Fibroblast of skin of abdomen (primary cell): ENCODE data around the gene WDR64.
"Not testable (repeated sequence)": the region's sequence is repeated elsewhere in the genome, so short reads cannot be mapped to it uniquely, and the experiment has no call there.

Experiments
- DNase-seq: peaks from one replicate; pipeline ENCODE4 v3.0.0-alpha.2; 2013

Gene WDR64

DNA sequence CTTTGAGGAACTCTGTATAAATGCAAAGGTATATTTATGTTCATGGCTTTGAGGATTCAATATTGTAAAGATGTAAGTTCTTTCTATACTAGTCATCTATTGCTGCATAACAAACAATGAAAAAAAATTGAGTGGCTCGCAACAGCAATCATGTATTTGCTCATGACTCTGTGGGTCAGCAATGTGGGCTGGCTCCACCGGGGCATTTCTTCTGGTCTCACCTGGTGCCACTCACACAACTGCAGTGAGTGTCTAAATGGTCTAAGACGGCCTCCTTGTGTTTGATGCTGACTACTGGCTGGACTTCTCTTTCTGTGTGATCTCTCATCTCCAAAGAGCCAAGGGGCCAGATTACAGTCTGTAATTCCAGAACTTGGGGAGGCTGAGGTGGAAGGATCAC, 150.8 kb downstream of the WDR64 start:
- DNase-seq = no peak

DNA sequence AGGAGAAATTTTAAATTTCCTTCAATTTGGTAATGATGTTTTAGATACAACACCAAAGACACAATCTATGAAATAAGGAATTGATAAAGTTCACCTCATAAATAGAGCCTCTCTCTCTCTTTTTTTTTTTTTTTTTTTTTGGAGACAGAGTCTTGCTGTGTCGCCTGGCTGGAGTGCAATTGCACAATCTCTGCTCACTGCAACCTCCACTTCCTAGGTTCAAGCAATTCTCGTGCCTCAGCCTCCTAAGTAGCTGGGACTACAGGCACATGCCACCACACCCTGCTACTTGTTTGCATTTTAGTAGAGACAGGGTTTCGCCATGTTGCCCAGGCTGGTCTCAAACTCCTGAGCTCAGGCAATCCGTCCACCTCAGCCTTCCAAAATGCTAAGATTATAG, 152.6 kb downstream of the WDR64 start:
- DNase-seq = not testable (repeated sequence)

DNA sequence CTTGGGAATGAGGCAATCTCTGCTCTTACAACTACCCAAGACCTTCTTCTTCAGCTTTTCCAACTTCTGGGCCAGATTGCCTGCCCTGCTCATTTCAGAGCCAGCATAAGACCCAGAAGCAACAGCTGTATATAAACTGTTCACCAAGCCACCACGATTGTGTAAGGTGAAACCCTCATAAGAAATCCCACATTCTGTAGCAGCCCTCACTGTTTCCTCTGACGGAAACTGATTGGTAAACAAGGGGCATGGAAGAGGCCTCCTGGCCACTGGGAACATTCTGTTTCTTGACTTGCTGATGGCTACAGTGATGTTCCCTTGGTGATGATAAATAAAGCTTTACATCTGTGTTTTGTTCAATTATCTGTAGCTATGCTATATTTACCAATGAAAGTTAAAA, 156.2 kb downstream of the WDR64 start:
- no peak for DNase-seq

DNA sequence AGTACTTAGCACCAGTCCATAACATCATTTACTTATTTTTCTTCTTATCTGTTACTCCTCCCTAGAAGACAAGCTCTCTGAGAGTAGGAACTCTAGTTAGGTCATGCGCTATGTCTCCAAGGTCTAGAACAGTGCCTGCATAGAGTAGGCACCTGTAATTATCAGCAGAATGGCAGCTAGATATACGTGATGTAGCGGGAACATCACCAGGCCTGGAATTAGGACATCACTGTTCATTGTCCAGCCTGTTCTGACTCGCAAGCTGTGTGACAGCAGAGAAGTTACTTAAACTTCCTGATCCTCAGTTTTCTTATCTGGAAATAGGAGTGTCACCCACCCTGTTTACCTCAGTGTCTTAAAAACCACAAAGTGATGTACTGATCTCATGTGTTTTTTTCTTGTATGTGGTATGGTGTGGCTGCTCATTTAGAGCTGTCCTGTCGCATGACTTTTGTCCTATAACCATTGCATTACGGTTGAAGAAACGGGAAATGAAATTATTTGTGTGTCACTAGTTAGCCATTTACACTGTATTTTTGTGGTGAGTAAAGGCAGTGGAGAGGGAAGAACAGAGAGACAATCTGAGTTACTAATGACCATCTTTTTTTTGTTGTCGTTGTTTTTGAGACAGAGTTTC, 158.8 kb downstream of the WDR64 start:
- DNase-seq = no peak

DNA sequence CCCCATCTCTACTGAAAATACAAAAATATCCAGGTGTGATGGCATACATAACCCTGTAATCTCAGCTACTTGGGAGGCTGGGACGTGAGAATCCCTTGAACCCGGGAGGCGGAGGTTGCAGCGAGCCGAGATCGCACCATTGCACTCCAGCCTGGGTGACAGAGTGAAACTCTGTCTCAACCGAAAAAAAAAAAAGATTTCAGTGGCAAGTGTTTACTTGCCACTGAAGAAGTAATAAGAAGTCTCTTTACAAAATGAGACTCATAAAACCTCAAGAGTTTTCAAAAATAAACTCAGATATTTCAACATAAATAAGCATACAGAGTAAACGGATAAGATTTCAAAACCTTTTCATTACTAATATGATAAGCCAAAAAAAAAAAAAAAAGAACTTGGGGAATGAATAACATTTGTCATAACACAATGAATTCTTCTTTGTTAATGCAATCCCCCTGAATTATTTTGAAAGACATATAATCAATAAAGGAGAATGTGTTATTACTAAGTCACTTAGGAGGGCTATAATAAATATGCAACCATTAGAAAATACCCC, 161.8 kb downstream of the WDR64 start:
- no peak for DNase-seq

DNA sequence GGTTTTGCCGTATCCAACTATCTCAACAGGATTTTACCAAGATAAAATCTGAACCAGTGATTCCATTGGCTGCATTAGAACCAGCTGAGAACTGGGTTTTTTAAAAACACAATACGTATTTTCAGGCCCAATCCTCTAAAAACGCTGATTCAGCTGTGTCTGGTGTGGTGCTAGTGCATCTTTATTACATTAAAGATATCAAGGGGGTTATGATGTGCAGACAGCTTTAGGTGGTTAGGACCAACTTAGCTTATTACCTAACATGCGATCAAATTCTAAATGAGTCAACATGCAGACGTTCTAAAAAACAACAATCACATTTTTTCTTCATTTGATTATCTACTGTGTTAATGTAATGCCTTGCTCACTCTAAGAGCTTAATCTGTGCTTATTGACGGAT, 163.9 kb downstream of the WDR64 start:
- no peak for DNase-seq

DNA sequence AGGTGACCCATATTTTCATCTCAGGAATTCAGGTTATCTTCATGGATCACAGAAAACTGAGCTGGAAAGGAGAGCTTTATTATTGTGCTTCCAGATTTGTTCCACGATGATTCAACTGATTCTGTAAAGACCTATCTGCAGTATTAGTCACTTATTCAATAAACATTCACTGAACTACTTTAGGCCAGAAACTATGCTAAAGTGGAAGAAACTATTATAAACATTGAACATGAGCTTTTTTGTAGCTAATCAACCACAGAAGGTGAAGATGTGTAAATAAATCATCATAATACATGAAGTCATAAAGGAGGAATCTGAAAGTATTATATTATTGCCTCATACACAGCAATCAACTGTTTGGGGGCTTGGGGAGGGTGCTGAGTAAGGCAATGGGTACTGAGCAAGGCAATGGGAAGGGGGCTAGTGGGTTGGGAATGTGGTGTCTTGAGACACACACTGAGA, 165.3 kb downstream of the WDR64 start:
- DNase-seq = peak; percentile 72

DNA sequence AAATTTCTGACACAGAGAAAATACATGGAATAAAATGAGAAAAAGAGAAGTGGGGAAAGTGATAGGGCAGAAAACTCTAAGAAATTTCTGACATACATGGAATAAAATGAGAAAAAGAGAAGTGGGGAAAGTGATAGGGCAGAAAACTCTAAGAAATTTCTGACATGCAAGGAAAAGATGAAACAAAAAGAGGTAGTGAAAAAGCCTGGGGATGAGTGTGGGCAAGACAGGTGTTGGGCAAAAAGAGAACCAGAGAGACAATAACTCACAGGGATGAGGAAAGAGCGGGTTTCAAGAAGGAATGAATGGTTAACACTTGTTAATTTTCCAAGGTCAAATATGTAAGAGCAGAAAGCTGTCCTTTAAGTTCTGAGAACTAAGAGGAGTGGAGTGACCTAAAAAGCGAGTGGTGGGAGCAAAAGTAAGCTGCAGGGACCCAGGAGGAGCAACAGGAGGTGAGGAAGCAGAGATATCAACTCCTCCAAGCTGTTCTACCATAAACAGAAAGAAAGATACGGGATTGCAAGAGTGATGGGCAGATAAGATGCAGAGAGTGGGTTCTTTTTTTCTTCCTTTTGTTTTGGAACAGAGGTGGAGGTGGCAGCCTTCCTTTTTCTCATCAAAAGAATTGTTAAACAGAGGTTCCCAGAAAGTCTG, 166.0 kb downstream of the WDR64 start:
- DNase-seq = no peak

DNA sequence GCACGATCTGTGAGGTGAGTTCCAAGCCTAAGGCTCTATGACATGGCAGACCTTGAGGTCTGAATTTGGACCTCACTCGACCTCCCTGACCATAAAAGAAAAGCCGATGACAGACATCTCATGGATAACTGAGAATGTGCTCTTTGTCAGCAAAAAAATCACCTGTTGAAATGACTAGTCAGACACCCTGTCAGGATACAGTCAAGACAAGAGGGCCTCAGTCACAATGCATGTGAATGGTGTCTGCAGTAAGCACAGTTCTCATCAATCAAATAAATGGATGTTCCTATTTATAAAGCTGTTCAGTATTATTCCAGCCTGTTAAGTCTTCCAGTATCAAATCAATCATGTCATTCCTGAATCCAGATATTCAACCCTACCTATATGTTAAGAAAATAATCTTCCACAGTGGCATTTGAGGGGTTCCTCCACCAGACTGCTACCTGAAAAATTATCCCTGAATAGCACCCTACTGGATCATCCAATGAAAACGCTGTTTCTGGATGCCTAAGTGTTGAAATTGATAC, 167.3 kb downstream of the WDR64 start:
- DNase-seq = no peak

DNA sequence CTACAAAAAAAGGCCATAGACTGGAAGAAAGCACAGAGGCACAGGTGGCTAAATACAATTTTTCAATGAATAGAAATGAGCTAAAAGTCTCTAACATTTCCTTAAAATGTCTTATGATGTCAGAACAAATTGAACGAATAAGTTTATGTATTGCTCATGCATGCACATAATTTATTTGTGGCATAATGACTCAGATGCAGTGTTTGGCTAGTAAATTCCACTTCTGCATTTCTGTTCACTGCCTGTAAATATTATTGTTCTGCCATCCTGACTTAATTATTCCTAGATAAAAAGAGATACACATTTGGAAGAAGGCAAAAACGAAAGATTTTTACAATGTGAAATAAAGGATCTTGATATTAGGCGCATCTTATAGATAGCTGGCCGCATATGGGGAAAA, 169.3 kb downstream of the WDR64 start:
- peak; percentile 49 for DNase-seq

DNA sequence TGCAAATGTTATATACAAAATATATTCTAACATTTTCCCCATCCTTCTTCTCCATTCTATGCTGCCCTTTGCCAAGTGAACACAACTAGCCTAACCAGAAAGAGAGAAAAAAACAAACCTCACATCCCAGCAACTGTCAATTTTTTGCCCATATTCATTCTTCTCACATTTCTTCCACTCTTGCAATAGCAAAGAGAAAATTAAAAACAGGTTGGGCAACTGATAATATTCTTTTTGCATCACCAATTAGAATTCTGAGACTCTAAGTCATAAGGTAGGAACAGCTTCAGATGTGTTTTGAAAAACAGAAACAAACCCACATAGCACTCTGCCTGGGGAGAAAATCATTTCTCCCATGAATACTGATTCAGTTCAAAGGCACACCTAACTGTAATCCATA, 170.8 kb downstream of the WDR64 start:
- peak; percentile 14 for DNase-seq

DNA sequence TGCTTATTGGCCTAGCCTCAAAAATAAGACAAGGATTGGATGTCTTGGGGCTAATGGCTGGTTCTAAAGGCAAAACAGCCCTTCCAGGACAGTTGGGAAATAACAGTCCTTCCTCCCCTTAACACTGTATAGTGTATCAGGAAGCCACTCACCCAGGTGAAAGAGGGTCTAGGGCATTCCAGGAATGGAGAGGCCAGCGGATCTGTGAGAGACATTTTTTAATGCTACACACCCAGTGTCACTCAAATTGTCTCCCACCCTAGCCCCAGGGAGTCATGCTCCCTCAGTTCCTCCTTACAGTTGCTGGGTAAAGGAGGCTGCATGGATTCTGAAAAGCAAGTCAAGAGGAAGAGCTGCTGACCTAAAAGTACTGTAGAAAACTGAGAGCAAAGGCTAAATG, 171.8 kb downstream of the WDR64 start:
- no peak for DNase-seq

DNA sequence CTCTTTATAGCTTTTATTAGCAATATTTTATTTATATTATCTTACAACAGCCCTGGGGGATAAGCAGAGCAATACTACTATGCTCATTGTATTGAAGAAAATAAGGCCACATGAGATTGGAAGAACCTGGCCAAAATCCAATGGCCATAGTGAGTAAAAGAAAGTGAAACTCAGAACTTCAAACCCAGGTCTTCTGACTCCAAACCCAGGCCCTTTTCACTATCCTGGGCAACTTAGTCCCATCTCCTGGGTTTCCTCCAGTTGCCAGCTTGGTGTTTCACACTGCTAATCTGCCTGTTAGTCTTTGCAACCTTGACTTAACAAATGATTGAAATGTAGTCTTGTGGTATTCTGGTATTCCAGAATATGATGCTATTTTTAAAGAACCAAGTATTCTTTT, 173.5 kb downstream of the WDR64 start:
- peak; percentile 10 for DNase-seq

DNA sequence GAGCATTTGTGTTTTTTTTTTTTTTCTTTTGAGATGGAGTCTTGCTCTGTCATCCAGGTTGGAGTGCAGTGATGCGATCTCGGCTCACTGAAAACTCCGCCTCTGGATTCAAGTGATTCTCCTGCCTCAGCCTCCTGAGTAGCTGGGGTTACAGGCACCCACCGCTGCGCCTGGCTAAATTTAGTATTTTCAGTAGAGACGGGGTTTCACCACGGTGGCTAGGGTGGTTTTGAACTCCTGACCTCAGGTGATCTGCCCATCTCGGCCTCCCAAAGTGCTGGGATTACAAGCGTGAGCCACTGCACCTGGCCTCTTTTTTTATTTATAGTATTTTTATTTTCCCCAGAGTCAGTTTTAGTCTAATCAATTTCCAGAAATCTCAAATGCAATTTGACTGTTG, 174.5 kb downstream of the WDR64 start:
- not testable (repeated sequence) for DNase-seq

DNA sequence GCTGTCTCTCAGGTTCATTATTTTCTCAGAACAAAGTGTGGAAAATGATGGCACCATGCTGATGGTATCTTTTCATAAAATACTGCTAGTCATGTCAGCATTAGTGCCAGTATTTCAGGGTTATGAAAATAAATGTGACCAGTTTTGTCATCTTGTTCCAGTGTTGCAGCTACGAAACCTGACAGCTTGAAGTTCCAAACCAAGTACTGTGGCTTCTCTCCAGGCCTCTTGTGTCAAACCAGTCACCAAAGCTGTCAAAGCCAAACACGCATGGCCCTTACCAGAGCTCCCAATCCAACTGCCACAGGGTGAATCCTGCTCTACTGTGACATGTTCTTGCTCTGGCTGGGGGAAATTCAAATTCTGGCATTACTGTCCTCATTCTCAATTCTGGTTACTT, 175.2 kb downstream of the WDR64 start:
- DNase-seq = no peak

DNA sequence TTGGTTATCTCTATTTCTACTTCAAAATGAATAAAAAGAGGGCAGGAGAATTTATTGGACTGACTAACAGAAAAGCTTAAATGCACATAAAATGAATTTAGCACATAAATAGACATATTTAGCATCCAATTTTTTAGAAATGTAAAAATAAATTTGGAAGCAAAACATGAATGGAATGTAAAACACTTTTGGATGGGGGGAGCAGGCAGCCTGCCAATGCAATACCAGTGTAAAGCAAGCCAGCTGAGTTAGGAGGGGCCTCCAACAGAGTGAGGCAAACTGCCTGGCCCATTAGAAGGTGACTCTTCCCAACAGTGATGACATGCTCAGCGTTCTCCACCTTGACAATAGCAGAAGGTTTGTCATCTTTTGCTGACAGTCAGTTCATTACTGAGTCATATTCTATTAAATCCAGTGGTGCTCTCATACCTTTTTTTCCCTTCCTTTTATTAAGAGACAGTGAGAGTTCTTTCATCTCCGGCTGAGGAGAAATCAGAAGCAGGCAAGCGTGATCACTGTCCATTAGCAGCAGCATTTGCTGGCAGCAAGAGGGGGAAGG, 176.5 kb downstream of the WDR64 start:
- DNase-seq = peak; percentile 61

DNA sequence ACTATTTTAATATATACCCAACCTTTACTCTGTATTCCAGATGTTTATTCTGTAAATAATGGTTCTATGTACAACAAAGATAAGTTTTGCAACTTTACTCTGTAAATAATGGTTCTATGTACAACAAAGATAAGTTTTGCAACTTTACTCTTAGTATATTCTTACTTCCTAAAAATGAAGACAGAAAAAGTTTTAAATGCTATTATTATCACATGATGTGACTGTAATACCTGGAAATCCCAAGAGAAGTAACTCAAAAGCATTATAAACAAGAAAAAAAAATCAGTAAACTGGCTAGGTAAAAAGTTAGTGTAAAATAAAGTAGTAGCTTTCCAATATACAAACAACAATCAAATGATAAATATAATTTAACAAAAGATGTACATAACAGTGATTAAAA, 177.4 kb downstream of the WDR64 start:
- no peak for DNase-seq

DNA sequence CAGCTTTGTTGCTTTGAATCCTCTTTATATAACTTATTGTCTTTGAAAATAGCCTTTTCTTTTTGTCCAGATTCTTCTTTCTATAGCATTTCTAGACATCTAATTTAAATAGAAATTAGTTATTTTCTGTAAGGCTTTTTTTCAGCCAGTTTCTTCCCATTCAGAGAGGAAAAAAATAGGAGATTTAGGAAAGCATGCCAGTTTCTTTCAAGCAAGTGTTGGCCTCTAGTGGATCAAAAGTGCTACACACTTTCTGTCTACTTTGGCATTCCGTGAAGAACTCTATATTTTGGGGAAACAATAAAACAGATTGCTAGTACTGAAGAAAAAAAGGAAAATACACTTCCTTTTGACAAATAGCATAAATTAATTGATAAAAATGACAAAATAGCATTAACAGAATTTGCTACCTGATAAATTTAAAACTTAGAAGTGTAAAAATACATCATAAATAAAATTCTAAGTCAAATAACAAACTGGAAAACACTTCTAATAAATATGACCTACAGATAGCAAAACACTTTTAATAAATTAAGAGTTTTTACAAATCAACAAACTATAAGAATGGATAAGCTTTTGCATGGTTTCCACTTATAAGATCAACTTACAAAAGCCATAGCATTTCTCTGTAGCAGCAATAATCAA, 182.8 kb downstream of the WDR64 start:
- peak; percentile 50 for DNase-seq

DNA sequence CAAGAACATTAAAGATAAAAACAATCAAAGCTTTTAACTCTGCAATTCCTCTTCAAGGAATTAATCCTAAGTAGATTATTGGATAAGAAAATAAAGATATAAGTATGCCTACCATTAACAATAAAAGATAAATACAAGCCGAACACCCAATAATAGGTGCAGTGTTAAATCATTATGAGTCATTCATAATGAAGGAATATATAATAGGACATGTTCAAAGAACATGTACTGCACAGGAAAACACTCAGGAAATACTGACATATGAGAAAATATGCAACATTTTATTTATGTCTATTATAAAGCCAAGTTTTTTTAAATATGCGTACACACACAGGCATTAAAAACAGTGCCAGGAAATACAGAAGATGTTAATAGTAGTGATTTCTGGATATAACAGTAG, 184.9 kb downstream of the WDR64 start:
- no peak for DNase-seq

DNA sequence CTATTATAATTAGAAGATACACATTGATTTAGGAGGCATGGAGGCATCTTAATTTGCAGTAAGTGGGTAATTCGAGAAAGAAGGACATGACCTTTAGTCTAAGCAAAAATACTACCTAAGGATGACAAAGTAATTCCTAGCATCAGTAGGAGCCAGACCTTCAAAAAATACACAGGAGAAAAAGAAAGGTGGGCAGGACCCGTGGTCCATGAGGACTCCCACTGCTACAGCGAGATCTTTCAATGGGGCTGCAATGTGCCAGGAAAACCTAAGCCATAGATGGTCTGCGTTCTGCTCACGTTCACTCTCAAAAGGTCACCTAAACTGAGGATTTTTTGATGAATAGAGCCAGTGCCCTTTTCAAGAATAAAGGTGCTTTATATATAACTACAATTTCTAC, 185.3 kb downstream of the WDR64 start:
- no peak for DNase-seq

DNA sequence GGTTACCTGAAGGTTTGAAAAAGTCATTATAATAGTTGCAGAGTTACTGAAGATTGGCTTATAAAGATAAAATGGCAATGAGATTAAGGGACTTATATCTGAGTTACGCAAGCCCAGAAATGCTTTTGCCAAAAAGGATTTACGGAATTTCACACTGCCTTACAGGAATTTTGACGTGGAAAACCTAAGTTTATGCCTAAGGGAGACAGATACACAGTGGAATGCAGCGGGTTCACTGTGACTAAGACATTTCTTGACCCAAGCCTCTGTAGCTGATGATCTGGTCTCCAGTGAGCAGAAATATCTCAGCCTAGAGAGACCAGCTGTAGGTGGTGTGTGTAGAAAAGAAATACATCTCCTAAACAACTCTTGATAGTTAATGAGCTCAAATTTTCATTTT, 185.8 kb downstream of the WDR64 start:
- DNase-seq = peak; percentile 77

DNA sequence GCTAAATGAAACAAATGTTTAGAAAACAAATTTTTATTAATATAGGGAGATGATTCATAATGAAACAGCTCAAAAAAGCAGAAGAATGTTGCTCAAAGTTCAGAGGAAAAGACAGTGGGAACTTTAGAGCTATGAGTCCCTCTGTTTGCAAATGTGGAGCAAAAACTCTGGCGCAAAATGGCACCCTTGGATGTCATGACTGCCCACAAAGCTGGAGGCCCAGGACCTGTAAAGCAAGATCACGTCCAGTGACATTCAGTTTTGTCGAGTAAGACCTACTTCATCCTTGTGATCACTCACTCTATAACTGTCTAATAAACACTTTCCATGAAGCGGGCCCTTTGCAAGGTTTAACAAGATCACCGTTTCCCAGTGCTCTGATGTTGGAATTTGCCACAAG, 186.8 kb downstream of the WDR64 start:
- DNase-seq = no peak

DNA sequence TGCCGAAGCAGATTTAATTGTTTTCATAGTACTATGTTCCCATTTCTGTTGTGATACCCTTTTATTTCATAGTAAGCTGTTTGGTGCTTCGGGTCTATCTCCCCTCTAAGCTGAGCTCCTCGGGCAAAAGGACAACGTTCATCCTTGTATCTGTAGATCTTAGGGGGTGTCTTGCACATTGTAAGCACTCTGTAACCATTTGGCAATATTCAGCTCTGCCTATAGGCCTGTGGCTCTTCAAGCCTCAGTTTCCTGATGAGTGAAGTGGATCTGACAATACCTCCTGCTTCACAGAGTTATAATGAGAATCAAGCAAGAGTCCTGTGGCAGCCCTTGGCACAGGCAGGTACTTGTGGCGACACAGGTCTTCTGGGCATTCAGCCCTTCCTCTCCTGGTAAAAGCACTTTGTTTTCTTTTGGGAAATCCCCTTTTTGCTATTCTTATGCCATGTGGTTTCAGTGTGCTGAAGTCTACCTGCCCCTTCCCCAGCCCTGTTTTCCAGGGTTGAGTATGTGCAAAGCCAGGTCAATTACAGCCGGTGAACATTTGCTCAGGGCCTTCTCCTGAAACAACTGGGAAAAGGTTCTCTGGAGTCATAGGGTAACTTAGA, 187.4 kb downstream of the WDR64 start:
- no peak for DNase-seq
